GM21381 (cell line): ENCODE measurements around the gene SRRM2.

Experiments used
- ATAC-seq: cut with Tn5 transposase; IDR thresholded peaks from one replicate; pipeline ENCODE4 v1.9.1; 2021; ENCODE audit warnings: mild to moderate bottlenecking, moderate library complexity; ENCODE audit not compliant: unreplicated experiment

SRRM2 gene

GRCh38 chr16:2752035-2752849 is at the start of gene SRRM2:
Gene SRRM2, plus strand, starts transcription at chr16:2752638. Its CDS starts 3,727 bp downstream, at chr16:2756365.
- peak; percentile 76 for ATAC-seq

GRCh38 chr16:2702871-2703745 is 49.3 kb upstream of the SRRM2 start:
- ATAC-seq, result no peak

- ATAC-seq, result no peak
Measured at GRCh38 chr16:2704166-2704982, 48.1 kb upstream of the SRRM2 start.

GRCh38 chr16:2704983-2705275 is 47.5 kb upstream of the SRRM2 start:
- no peak for ATAC-seq

- ATAC-seq, result no peak
Measured at GRCh38 chr16:2705351-2705750, 47.1 kb upstream of the SRRM2 start.

GRCh38 chr16:2706085-2706484 is 46.4 kb upstream of the SRRM2 start:
- ATAC-seq, result no peak

- no peak for ATAC-seq
Measured at GRCh38 chr16:2706611-2707311, 45.7 kb upstream of the SRRM2 start.

- ATAC-seq, result no peak
Measured at GRCh38 chr16:2707368-2708289, 44.8 kb upstream of the SRRM2 start.

GRCh38 chr16:2708290-2708639 is 44.2 kb upstream of the SRRM2 start:
- no peak for ATAC-seq

GRCh38 chr16:2708955-2709587 is 43.4 kb upstream of the SRRM2 start:
- ATAC-seq, result no peak

GRCh38 chr16:2709588-2709984 is 42.9 kb upstream of the SRRM2 start:
- no peak for ATAC-seq

GRCh38 chr16:2710021-2710710 is 42.3 kb upstream of the SRRM2 start:
- ATAC-seq, result no peak

- no peak for ATAC-seq
Measured at GRCh38 chr16:2710711-2711231, 41.7 kb upstream of the SRRM2 start.

- no peak for ATAC-seq
Measured at GRCh38 chr16:2711370-2712062, 40.9 kb upstream of the SRRM2 start.

- ATAC-seq, result no peak
Measured at GRCh38 chr16:2712063-2712441, 40.4 kb upstream of the SRRM2 start.

- no peak for ATAC-seq
Measured at GRCh38 chr16:2712546-2712945, 39.9 kb upstream of the SRRM2 start.

- ATAC-seq, result no peak
Measured at GRCh38 chr16:2713523-2713922, 38.9 kb upstream of the SRRM2 start.
